Stimulated activated naive CD4-positive, alpha-beta T cell (primary cell): Measurements from ENCODE around the gene CFLAR.

ENCODE experiments used
- DNase-seq, 6 experiments: peaks; one replicate each; lab custom pipeline; 2025; lab: John Stamatoyannopoulos, UW

The CFLAR gene

DNA sequence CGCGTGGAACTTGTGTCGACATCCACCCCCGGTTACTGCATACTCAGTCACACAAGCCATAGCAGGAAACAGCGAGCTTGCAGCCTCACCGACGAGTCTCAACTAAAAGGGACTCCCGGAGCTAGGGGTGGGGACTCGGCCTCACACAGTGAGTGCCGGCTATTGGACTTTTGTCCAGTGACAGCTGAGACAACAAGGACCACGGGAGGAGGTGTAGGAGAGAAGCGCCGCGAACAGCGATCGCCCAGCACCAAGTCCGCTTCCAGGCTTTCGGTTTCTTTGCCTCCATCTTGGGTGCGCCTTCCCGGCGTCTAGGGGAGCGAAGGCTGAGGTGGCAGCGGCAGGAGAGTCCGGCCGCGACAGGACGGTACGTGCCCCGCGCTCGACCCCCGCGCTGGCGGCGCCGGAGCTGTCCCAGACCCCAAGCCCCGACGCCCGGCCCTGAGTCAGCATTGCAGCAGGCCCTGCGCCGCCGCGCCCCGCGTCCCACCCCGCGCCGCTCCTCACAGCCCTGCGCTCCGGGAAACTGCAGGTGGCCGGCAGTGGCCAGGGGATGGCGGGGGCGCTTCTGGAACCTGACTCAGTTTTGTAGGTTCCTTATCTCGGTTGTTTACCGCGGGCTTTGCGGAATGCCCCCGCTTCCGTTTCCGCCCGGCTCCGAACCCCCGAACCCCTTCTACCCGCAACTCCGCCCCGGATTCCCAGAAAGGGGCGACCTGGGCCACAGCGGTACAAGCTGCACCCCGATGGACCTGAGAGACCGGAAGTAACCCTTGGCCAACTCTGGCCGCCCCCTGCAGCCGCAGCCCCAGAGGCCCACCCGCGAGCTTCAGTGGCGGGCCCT is at the start of gene CFLAR:
Gene CFLAR, plus strand, starts transcription at position 50 of the 844 bp plus-strand sequence. CDS start 13,702 bp downstream, outside the sequence.
- peak; percentile 70 to 83 (median 73) for DNase-seq

DNA sequence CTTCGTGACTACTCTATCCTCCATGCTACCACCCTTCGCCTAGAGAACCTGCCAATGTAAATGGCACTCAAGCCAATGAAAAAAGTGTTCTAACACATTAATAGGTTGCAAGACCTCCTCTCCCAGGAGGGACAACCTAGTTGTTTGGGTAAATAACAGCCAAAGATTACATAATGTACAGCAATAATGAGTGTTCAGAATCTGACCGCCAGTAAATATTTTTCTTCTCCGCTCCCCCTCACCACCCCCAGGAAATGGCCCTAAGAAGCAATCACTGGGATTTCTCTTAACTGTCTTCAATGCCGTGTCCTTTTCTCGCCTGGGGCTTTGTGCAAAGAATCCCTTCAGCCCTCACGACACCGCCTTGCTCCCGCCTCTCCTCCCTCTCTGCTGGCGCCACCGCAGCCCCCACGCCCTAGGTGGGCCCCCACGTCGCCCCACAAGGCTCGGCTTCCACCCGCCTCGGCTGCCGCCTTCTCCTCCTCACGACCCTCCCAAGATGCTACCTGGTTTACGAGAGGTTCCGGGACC is 45.0 kb upstream of the CFLAR start:
- peak in 2 of 6 experiments; percentile 55 to 66 for DNase-seq

DNA sequence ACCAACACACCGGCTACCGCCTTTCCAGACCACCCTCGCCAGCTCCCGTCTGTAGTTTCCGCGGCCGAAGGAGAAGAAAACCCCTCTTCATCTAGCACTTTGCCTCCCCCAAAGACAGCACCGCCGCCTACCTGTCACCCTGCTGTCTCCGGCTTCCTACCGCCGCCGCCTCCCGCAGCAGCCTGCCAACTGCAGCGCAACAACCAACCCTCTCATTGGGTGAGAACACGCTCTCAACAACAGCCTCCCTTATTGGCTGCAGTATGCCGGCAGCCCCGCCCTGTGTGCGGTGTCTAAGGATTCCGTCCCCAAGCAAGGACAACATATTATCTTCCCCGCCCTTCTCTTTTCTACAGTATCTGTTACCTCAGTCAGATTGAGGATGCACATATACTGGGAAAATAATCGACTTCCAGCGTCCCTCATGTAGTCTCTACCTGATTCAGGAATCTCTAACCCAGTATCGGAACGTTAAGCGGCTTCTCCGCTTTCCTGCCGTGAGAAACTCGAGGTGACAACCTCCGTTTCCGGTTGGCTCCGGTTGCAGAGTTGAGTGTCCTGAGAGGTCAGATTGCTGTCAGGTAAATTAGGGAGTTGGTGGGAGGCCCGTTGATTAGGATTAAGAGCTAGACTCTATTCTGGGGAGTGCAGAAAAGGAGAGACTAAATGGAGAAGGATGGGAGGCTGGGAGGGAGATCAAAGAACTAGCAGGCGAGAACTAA is 44.3 kb upstream of the CFLAR start, which contains the start of the genes HYCC2 and NDUFB3:
Gene HYCC2, minus strand, starts transcription at position 193 of the 722 bp plus-strand sequence. CDS start 47,662 bp downstream, outside the sequence.
Gene NDUFB3, plus strand, starts transcription at position 523 of the 722 bp plus-strand sequence. CDS start 6,882 bp downstream, outside the sequence.
- peak; percentile 84 to 96 (median 93) for DNase-seq

DNA sequence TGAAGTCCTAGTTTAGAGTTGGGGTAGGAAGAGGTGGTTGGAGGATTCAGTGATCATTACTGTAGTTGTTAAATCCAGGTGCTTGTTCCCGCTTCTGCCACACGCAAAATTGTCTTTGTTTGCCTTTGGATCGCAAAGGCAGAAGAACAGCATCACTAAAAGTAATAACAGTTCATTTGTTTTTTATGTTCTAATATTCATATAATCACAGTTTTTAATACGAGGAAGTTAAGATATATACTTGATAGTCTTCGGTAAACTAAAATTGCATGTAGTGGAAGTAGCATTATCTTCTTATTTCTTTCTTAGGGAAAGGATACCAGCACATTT is 43.8 kb upstream of the CFLAR start:
- no peak for DNase-seq

- DNase-seq, result no peak
Measured at GRCh38 chr2:201073071-201073470, 42.9 kb upstream of the CFLAR start.

DNA sequence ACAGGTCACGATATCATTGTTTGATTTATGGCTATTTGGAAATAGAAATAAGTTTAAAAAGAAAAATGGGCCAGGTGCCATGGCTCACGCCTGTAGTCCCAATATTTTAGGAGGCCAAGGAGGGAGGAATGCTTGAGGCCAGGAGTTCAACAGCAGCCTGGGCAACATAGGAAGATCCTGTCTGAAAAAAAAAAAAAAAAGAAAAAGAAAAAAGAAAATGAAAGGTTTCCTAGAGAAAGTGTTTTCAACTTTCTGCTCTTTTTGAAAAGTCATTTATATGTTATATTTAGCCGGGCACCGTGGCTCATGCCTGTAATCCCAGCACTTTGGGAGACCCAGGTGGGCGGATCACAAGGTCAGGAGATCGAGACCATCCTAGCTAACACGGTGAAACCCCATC is 41.0 kb upstream of the CFLAR start:
- no peak for DNase-seq

- no peak for DNase-seq
Measured at GRCh38 chr2:201084863-201085262, 31.1 kb upstream of the CFLAR start.

- DNase-seq, result no peak
Measured at GRCh38 chr2:201090574-201090973, 25.4 kb upstream of the CFLAR start.

DNA sequence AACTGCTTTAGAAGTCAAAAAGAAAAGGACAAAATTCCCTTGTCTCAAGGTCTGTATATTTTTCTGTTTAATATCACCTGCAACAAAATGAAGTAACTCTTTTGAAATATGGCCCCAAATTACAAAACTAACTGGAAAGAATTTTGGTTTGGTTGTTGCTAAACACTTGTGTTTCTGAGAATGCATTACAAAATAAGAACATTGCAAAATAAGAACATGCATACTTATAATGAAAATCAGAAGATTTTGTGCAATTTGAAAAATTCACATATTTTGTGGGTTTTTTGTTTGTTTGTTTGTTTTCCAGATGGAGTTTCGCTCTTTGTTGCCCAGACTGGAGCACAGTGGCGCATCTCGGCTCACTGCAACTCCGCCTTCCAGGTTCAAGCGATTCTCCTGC is 22.4 kb upstream of the CFLAR start:
- DNase-seq, result no peak

- no peak for DNase-seq
Measured at GRCh38 chr2:201100497-201100896, 15.5 kb upstream of the CFLAR start.

DNA sequence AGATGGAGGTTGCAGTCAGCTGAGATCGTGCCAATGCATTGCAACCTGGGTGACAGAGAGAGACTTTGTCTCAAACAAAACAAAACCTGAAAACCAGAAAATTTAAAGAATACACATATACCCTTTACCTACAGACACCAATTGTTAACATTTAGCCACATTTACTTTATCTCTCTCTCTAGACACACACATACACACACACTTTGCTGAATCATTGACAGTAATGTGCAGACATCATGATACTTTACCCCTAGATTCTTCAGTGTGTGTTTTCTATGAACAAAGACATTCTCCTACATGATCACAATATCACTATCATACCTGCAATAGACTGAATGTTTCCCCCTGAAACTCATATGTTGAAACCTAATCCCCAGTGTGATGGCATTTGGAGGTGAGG is 10.2 kb upstream of the CFLAR start:
- no peak for DNase-seq

GRCh38 chr2:201107624-201108023 is 8.3 kb upstream of the CFLAR start:
- no peak for DNase-seq

DNA sequence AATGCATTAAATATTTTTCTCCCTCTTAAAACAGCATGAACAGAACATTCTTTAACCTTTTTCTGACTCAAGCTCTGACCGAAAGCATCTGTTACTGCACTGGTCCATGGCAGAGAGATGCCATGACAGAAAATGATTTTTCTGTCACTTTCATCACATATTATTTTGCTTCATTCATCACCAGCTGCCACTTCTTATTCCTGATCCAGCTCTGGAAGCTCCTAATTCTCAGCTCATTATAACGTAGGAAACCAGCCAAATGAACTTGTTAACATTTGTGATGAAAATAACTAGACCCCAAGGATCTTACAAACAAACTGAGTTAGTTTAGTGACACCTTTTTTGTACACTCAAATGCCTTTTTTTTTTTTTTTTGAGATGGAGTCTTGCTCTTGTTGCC is 7.6 kb upstream of the CFLAR start:
- DNase-seq, result no peak

- no peak for DNase-seq
Measured at GRCh38 chr2:201109186-201109585, 6.8 kb upstream of the CFLAR start.

GRCh38 chr2:201110615-201111014 is 5.3 kb upstream of the CFLAR start:
- DNase-seq, result no peak

- DNase-seq, result no peak
Measured at GRCh38 chr2:201111096-201111495, 4.9 kb upstream of the CFLAR start.

DNA sequence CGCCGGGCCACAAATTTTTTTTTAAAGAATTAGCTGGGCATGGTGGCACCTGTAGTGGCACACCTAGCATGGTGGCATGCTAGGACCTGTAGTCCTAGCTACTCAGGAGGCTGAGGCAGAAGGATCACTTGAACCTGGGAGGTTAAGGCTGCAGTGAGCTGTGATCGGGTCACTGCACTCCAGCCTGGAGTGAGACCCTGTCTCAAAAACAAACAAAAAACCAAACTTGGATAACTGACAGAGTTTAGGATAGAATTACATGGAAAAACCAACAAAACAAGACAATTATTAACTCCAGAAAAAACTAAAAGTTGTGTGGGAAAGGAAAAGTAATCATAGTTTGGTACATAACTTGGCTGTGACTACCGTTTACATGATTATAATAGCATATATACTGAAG is 1.6 kb upstream of the CFLAR start:
- no peak for DNase-seq

GRCh38 chr2:201114846-201115245 is 1.1 kb upstream of the CFLAR start:
- DNase-seq, result no peak

GRCh38 chr2:201116959-201117734 is 1.2 kb downstream of the CFLAR start:
- peak; percentile 22 to 66 (median 40) for DNase-seq

- DNase-seq, result peak in 2 of 6 experiments; percentile 27 to 39
Measured at GRCh38 chr2:201117735-201118094, 1.8 kb downstream of the CFLAR start.

DNA sequence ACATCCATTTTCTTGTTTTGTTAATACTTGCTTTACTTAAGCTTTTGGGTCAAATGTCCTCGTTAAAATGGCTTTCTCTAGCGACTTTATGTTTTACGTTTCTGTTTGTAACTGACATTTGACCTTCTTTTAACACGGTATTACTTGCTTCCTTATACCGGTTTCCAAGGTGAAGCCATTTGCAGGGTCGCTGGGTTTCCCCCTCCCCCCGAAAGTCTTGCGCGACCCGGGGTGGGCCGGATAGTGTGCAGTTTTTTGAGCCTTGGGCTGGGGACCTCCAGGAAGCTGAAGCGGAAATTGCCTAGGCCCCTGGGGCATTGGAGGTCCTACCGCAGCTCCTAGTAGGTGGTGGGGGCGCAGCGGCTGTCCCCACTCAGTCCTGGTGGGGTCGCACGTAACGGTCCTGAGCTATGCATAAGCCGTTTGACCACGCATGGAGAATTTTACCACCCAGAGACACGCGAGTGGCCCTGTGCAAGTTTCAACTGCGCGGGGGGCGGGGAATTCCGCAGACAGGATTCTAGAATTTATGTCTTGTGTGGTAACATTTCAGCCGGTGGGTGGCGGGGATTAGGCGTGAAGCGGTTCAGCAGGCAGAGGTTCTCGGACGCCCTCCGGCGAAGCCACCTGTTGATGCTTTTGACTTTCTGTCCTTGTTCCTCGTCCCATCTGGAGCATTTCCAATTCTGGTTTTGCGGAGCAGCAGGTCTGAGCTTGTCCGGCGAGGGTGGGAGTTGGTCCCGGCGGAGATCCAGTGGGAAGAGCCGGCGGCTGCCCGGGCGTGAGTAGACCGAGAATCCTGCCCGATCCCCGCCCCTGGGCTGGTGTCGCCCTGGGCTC is 2.4 kb downstream of the CFLAR start:
- DNase-seq, result peak; percentile 73 to 79 (median 76)
